Inferior parietal cortex (tissue), 1 donor: ENCODE data around the gene KRTAP10-10.
"Not testable (repeated sequence)": the region's sequence is repeated elsewhere in the genome, so short reads cannot be mapped to it uniquely, and the experiment has no call there.

Source experiments
- DNase-seq: peaks from one replicate; pipeline ENCODE4 v3.0.0-alpha.2; 2016; ENCODE audit errors: extremely low spot score

KRTAP10-10 gene, protein sequence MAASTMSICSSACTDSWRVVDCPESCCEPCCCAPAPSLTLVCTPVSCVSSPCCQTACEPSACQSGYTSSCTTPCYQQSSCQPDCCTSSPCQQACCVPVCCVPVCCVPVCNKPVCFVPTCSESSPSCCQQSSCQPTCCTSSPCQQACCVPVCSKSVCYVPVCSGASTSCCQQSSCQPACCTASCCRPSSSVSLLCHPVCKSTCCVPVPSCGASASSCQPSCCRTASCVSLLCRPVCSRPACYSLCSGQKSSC

DNA sequence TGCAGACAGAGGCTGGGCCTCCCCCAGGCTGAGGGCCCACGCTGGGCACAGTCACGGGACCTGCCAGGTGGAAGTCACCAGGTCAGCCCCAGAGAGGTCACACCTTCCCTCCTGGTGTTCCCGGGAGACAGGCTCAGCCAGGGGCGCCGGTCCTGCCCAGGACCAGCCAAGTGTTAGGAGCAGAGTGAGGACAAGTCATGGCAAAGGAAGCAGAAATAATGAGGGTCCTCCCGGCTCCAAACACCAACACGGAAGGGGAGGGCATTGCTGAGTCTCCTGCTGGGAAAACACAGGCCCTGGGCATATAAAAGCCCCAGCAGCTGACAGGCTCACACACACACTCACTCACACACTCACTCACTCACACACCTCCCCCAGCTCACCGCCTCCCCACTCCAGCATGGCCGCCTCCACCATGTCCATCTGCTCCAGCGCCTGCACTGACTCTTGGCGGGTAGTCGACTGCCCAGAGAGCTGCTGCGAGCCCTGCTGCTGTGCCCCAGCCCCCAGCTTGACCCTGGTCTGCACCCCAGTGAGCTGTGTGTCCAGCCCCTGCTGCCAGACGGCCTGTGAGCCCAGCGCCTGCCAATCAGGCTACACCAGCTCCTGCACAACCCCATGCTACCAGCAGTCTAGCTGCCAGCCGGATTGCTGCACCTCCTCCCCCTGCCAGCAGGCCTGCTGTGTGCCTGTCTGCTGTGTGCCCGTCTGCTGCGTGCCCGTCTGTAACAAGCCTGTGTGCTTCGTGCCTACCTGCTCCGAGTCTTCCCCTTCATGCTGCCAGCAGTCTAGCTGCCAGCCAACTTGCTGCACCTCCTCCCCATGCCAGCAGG, at the start of gene KRTAP10-10:
Gene KRTAP10-10 (plus strand): TSS at position 339 of the 833 bp plus-strand sequence. CDS start 62 bp downstream, at position 401.
- DNase-seq = no peak

DNA sequence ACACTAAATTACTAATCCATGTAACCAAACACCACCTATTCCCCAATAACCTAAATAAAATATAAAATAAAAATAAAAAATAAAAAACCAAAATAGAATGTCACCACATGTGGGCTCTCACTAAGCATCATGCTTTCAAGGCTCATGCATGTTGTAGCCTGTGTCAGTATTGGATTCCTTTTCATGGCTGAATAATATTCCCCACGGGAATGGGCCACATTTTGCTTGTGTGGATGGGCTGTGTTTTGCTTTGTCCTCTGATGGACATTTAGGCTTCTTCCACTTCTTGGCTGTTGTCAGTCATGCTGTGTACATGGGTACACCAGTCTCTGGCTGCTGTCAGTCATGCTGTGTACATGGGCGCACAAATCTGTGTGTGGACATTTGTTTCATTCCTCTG, 48.1 kb upstream of the KRTAP10-10 start:
- DNase-seq = no peak

DNA sequence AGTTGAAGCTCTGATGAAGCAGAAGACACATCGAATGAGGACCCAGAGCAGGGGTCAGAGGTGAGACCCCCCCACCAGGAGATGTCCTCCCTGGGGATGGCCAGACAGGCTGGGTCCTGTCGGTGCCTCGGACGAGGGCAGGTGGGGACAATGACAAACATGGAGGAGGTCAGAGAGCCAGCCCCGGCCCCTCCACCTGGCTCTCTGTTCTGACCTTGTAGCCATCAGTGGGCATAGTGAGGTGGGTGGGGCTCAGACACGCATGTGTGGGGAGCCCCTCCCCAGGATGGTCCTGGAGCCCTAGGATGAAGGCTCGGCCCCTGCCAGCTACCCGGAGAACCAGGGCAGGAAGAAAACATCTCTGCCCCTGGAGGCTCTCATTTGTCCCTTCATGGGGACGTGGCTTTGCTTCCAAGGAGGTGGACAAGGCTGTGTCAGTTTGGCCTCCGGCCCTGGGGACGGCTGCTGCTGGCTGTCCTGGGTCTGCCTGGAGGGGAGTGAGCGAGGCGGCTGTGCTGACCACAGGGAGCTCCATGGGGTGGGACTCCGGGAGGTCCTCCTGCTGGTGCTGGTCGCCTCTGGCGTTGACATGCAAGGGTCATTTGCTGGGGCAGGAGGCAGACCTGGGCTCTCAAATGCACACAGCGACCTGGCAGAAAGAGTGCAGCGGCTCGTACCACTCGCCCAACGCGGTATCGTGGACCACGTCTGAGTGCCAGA, 47.4 kb upstream of the KRTAP10-10 start:
- no peak for DNase-seq

DNA sequence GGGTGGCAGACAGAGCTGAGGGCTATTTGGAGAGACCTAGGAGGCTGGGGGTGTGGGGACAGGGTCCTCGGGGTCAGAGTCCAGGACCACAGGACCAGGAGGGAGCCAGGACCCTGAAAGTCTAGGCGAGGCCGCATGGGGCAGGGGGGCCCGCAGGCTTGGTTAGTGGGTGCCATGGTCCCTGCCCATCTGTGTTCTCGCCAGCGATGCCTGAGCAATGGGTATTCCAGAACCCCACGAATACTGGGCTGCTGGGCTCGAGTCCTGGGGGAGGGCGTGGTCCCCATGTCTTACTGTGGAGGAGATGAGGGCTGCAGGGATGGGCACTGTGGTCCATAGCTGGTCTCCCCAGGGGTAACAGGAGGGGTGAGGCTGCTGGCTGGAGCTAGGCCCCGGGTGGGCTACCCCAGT, 46.8 kb upstream of the KRTAP10-10 start:
- no peak for DNase-seq

DNA sequence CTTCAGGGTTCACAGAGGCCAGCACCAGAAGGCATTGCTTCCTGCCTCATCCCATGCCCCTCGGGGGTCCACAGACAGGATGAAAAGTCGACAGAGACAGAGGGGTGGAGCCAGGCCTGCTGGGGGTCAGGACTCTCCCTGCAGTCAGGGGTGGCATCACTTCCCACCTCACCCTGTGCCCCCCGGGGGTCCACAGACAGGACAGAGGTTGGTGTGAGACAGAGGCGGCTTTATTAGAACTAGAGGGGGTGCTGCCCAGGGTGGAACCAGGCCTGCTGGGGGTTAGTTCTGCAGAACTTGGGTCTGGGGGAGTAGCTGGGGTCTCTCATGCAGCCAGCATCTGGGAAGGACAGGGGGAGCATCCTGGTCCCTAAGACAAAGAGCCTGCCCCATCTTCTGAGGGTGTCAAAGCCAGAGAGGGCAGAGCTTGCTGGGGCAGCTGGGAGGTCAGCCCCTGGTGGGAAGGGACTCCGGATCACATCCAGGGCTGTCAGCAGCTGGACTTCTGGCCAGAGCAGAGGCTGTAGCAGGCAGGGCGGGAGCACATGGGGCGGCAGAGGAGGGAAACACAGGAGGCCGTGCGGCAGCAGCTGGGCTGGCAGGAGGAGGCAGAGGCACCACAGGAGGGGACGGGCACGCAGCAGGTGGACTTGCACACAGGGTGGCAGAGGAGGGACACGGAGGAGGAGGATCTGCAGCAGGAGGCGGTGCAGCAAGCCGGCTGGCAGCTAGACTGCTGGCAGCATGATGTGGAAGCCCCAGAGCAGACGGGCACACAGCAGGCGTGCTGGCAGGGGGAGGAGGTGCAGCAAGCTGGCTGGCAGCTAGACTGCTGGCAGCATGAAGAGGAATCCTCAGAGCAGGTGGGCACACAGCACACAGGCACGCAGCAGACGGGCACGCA, 46.0 kb upstream of the KRTAP10-10 start:
- not testable (repeated sequence) for DNase-seq

DNA sequence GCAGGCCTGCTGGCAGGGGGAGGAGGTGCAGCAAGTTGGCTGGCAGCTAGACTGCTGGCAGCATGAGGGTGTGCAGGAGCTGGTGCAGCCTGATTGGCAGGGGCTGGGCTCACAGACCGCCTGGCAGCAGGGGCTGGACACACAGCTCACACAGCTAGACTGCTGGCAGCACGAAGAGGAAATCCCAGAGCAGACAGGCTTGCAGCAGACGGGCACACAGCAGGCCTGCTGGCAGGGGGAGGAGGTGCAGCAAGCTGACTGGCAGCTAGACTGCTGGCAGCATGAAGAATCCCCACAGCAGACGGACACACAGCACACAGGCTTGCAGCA, 45.4 kb upstream of the KRTAP10-10 start:
- DNase-seq = not testable (repeated sequence)

DNA sequence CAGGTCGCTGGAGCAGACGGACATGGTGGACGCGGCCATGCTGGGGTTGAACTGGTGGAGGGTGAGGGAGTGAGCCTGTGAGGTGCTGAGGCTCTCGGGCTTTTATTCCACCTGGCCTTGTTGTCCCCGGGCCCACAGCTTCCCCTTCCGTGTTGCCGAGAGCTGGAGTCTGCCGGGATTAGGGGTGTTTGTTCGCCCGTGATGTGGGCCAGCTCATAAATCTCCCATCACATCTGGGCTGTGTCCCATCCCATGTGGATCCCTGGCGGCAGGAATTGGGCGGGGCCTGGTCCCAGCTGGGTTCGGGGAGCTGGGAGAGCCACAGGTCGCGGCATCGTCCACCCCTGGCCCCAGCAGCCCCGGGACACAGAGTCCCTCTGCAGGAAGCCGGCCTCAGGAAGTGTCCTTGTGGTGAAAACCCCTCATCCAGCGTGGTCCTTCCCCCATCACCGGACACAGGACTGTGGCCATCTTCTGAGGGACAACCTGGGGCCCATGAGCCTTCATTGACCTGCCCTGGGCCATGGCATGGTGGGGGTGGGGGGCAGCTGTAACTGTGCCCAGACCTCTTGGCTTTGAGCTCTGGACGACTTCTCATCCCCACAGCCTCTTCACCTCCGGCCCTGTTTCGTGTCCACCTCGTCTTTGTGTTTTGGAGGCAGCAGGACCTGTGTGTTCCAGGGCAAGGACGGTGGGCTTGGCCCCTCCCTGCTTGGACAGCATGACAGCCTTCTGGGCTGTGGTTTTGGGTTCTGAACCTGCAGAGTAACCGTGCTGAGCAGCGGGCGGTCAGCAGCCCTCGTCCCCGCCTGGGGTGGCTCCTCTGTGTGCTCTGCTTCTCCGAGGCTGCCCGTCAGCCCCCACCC, 44.5 kb upstream of the KRTAP10-10 start, which contains the start of gene KRTAP10-6:
Gene KRTAP10-6 (minus strand): TSS at position 60 of the 866 bp plus-strand sequence. CDS start 21 bp downstream, at position 39.
- DNase-seq = no peak

DNA sequence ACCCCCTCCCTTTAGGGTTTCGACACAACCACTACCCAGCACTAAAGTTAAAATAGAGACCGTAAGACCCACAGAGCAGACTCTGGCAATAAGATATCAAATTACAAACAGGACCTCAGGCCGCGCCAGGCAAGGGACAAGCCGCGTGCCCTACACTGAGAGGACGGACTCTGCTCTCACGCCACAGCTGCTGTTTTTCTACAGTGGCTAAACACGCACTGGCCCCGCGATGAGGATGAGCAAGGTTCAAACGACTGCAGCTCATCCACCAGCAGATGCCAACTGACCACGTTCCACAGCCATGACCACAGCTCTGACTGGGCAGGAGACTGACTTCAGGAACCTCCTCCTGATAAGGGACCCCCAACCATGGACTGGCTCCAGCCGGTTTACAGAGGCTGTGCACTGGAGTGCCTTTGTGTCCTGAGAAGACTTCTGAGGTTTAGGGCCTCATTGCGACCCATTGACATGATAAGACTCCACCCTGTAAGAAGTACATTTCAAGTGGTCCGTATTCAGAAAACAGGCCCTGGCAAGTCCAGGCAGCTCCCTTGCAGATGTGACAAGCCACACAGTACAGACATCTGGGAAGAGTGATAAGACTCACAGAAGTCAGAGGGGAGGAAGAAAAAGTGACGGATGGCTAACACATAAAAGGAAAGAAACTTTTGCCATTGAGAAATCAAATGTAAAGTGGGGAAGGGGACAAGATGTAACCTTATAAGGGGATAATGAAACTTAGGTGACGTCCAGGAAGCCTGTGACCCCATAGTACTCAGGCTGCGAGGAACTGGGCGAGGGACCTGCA, 43.4 kb upstream of the KRTAP10-10 start:
- DNase-seq = peak; percentile 27

DNA sequence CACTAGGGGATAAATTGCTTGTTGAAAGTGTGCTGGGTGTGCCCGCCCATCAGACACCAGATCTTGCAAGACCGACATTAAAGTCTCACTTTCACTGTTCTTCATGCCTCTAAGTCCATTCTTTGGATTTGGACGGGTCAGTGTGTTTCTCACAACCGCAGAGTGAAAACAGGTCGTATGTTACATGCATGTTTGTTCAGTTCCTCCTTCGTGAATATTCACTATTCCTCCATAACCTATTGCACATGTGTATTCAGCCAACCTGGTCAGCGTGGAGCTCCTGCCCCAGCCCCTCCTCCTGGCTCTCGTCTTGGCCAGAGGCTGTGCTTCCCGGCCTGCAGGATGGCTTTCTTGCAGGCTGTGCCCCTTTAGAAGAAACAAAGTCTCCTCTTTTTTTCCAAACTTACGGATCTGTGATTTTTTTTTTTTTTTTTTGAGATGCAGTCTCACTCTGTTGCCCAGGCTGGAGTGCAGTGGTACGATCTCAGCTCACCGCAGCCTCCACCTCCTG, 42.7 kb upstream of the KRTAP10-10 start:
- DNase-seq = no peak

DNA sequence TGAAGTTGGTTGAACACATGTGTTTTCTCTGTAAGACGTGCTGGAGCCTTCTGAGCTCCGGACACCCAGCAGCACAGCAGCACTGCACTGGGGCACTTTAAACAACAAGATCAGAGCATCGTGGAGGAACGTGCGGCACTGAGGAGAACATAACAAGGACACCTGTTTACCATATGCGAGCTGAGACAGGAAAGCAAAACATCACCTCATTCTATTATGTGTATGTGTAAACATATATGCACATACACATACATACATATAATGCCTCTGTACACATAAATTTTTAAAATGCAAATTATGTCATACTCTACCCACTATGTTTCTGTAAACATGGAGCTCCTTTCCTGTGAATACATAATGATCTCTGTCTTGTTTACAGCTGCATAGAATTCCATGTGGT, 41.6 kb upstream of the KRTAP10-10 start:
- DNase-seq = no peak

DNA sequence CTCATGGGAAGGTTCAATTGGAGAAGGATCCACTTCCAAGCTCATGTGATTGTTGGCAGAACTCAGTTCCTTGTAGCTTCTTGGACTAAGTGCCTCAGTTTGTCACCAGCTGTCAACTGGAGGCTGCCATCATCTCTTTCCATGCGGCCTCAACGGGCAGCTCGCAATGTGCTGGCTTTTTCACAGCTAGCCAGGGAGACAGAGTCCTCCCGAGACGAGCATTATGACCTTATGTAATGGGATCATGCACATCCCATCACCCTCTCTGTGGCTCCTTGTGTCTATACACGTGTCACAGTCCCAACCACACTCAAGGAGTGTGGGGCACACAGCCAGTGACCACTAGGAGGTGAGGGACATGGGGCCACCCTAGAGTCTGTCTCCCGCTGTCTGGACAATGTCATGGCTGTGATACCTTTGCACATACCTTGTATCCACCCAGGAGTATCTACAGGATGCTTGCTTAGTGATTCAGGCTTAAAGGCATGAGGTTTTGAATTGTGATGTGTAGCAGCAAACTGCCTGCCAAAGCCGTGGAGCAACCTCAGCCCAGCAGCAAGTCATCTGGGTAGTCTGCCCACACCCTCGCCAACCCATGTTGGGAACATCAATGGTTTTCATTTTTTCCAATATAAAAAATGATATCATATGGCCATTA, 41.0 kb upstream of the KRTAP10-10 start:
- DNase-seq = no peak

DNA sequence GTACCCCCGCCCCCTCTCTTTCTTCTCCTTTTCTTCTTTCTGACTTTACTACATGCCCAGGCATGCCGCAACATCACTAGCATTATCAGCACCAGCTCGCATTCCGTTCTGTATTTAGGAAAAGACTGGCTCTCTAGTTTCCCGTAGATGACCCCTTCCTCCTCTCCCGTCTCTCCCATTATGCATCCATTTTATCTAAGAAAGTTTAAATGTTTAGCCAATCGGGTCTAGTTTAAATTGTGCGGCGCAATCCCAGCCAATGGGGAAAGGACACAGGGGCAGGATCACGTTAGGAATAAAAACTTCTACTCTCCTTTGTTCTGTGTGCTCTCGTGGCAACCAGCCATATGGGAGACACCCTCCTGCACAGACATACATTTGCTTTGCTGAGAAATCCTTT, 39.1 kb upstream of the KRTAP10-10 start:
- no peak for DNase-seq

DNA sequence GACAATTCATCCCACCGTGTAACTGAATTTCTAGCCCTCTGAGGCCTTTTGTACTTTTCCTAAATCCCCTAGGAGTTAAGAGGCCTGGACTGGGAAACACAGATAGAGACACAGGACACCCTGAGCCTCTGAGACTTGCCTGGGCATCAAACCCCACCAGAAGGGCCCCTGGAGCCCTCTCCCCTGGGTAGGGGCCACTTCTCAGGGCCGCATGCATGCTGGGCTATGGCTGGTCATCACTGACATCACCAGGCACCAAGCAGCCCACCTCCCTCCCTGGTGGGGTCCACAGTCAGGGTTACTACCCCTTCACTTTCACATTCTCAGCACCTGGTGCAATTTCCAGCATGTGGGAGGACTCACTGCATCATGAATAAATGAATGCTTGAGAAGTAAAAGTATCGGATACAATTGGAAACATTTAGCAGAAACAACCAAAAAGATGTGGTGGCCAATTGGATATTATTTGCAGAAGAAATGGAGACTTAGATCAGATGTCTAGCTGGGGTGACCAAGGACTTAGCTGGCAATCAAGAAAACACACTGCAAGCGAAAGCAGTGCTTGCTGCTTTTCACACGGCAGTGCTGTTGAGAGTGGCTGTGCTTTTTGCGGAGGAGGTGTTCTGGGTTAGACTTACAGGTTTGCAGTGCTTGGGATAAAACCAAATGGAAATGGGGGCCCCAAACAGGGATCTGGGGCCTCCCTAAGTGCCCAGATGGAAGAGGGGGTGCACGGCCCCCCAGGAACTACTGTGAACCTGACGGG, 37.7 kb upstream of the KRTAP10-10 start:
- no peak for DNase-seq

DNA sequence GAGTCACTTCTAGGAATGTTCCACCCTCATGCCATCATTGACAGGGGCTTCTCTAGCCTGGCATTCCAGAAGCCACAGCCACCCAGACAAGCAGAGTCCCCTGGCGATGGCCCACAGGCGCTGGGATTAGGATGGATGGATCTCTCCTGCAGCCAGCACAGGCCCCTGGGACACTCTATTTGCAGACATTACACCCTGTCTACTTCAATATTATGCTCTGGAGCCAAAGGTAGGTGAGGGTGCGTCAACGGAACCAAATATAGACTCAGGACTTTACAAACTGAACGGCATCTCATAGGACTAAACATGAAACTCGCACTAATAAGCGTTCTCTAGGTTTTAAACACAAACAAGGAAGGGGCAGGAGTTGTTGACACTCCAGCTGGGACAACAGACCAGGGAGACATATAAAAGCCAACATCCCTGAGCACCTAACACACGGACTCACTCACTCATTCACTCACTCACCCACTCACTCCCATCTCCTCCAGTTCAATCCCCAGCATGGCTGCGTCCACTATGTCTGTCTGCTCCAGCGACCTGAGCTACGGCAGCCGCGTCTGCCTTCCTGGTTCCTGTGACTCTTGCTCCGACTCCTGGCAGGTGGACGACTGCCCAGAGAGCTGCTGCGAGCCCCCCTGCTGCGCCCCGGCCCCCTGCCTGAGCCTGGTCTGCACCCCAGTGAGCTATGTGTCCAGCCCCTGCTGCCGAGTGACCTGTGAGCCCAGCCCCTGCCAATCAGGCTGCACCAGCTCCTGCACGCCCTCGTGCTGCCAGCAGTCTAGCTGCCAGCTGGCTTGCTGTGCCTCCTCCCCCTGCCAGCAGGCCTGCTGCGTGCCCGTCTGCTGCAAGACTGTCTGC, 36.8 kb upstream of the KRTAP10-10 start, which contains the start of gene KRTAP10-7:
Gene KRTAP10-7 (plus strand): TSS at position 480 of the 861 bp plus-strand sequence. CDS start 25 bp downstream, at position 505.
- DNase-seq = not testable (repeated sequence)

DNA sequence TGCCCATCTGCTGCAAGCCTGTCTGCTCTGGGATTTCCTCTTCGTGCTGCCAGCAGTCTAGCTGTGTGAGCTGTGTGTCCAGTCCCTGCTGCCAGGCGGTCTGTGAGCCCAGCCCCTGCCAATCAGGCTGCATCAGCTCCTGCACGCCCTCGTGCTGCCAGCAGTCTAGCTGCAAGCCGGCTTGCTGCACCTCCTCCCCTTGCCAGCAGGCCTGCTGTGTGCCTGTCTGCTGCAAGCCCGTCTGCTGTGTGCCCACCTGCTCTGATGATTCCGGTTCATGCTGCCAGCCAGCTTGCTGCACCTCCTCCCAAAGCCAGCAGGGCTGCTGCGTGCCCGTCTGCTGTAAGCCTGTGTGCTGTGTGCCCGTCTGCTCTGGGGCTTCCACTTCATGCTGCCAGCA, 36.1 kb upstream of the KRTAP10-10 start:
- not testable (repeated sequence) for DNase-seq

DNA sequence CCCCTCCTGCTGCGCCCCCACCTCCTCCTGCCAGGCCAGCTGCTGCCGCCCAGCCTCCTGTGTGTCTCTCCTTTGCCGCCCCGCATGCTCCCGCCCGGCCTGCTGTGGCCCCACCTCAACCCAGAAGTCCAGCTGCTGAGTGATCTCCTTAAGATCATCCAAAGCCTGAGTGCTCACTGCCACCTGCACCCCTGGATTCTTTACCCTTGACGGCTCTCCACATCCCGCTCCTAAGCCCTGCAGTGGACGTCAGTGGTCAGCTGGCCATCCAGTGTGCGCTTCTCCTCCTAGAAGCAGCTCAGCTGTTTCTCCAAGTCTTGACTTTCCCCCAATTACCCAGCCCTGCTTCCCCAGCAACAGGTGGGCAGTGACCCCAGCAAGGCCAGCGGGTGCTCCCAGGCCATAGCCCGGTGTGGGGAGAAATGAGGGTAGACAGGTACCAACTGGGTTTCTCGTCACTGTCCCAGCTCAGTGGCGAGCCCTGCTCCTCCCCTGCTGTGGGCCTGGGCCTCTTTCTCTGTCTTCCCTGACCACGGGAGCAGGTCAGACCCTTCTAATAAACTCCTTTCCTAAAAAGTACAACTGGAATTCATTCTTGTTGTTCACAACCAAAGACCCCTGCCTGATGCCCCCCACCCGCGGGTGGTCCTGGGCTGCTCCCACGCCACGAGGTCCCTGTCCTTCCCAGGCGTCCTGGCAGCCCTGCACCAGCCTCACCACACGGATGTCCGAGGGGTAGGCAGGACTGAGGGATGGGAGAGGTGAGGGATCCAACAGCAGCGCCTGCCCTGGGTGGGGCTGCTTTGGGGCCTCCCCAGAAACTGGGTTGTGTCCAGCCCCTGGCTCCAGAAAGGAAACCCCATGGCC, 35.3 kb upstream of the KRTAP10-10 start:
- DNase-seq = no peak
